Mesendoderm (in vitro differentiated cells): ENCODE results near the gene SPATA2L.

Experiments used
- DNase-seq: peaks from one replicate; pipeline ENCODE4 v3.0.0; 2013
- H2AK5ac ChIP-seq: 2 replicates; pipeline ENCODE4 v1.6.1; 2013; ENCODE audit warnings: low read length, inconsistent platforms
- H2BK120ac ChIP-seq: 2 replicates; pipeline ENCODE4 v1.6.1; 2013; ENCODE audit warnings: low read depth, mild to moderate bottlenecking, low read length, moderate library complexity, mixed read lengths
- H2BK15ac ChIP-seq: replicated peaks from 2 replicates; pipeline ENCODE4 v1.6.1; 2013; ENCODE audit warnings: low read depth, mild to moderate bottlenecking, moderate library complexity
- H2BK5ac ChIP-seq: 2 replicates; pipeline ENCODE4 v1.6.1; 2013; ENCODE audit warnings: low read length, inconsistent platforms
- H3K18ac ChIP-seq: 2 replicates; pipeline ENCODE4 v1.6.1; 2013; ENCODE audit warnings: mild to moderate bottlenecking, low read length, mixed read lengths
- H3K23ac ChIP-seq: one replicate; pipeline ENCODE4 v1.6.1; 2013; ENCODE audit warnings: low read length
- H3K27ac ChIP-seq: 2 replicates; pipeline ENCODE4 v1.5.1; 2013; ENCODE audit warnings: low read depth, mild to moderate bottlenecking, inconsistent platforms, low read length, moderate library complexity
- H3K27me3 ChIP-seq: 2 replicates; pipeline ENCODE4 v1.6.1; 2013; ENCODE audit warnings: low read length, control low read depth, mild to moderate bottlenecking, inconsistent platforms; ENCODE audit not compliant: insufficient read depth, poor library complexity
- H3K36me3 ChIP-seq: 2 replicates; pipeline ENCODE4 v1.6.1; 2013; ENCODE audit warnings: low read length, inconsistent platforms; ENCODE audit not compliant: control insufficient read depth, insufficient read depth
- H3K4ac ChIP-seq: one replicate; pipeline ENCODE4 v1.6.1; 2013; ENCODE audit warnings: low read depth, mild to moderate bottlenecking, low read length, moderate library complexity
- H3K4me1 ChIP-seq: 2 replicates; pipeline ENCODE4 v1.6.1; 2013; ENCODE audit warnings: low read depth, low read length, inconsistent platforms; ENCODE audit not compliant: control insufficient read depth
- H3K4me2 ChIP-seq: 2 replicates; pipeline ENCODE4 v1.6.1; 2013; ENCODE audit warnings: low read length
- H3K4me3 ChIP-seq: 2 replicates; pipeline ENCODE4 v1.5.1; 2013; ENCODE audit warnings: mild to moderate bottlenecking, low read length
- H3K56ac ChIP-seq: one replicate; pipeline ENCODE4 v1.6.1; 2013; ENCODE audit warnings: low read length
- H3K79me1 ChIP-seq: 2 replicates; pipeline ENCODE4 v1.6.1; 2013; ENCODE audit warnings: low read length, inconsistent platforms
- H3K79me2 ChIP-seq: 2 replicates; pipeline ENCODE4 v1.6.1; 2013; ENCODE audit warnings: mild to moderate bottlenecking, low read length; ENCODE audit not compliant: control insufficient read depth, insufficient read depth
- H3K9ac ChIP-seq: 2 replicates; pipeline ENCODE4 v1.6.1; 2013; ENCODE audit warnings: low read length, inconsistent platforms
- H4K5ac ChIP-seq: one replicate; pipeline ENCODE4 v1.6.1; 2013; ENCODE audit warnings: low read length
- H4K8ac ChIP-seq: one replicate; pipeline ENCODE4 v1.6.1; 2013; ENCODE audit warnings: low read depth, mild to moderate bottlenecking, control low read depth, low read length, moderate library complexity
- WGBS: extraction: QIAGEN DNeasy Blood & Tissue Kit; methylation state at CpG from one replicate; pipeline ENCODE4 v1.1.7; 2013; ENCODE audit warnings: low lambda C conversion rate, missing lambda C conversion rate; ENCODE audit not compliant: insufficient coverage; ENCODE audit errors: extremely low coverage; 5-methylcytosine and 5-hydroxymethylcytosine counted together

Gene SPATA2L

GRCh38 chr16:89688395-89688794, 13.1 kb downstream of the SPATA2L start:
- DNase-seq: no peak
- Histone ChIP-seq H3K23ac (no peak overlapping the region), H3K4ac (no peak overlapping the region), H4K5ac (no peak overlapping the region), H3K79me2 (peaks cover 5% of the 10 kb centered on the region), H3K27ac (no peak overlapping the region), H3K79me1 (peaks cover 7% of the 10 kb centered on the region), H2BK120ac (no peak overlapping the region), H3K9ac (no peak overlapping the region), H3K18ac (no peak overlapping the region), H2AK5ac (no peak overlapping the region), H3K4me3 (no peak overlapping the region), H2BK5ac (no peak overlapping the region), H2BK15ac (no peak overlapping the region), H3K4me2 (no peak overlapping the region), H3K36me3 (peaks cover 6% of the 10 kb centered on the region), H3K56ac (no peak overlapping the region), H3K27me3 (no peaks in the 10 kb centered on the region), H3K4me1 (peaks cover 2% of the 10 kb centered on the region), H4K8ac (no peak overlapping the region)
- no CpG with 5 or more reads among the region's 5 CpGs for WGBS

GRCh38 chr16:89687092-89687940, 14.2 kb downstream of the SPATA2L start:
- peak; percentile 69 for DNase-seq
- H2BK5ac ChIP-seq: peak overlapping the region; percentile 84
- no peak overlapping the region for H2BK120ac ChIP-seq
- peak overlapping the region; percentile 51 for H3K27ac ChIP-seq
- H3K9ac ChIP-seq: peak overlapping the region; percentile 93
- no peak overlapping the region for H3K18ac ChIP-seq
- H3K56ac ChIP-seq: peak overlapping the region; percentile 89
- WGBS: no CpG with 5 or more reads among the region's 42 CpGs
- no peak overlapping the region for H4K5ac ChIP-seq
- no peak overlapping the region for H2AK5ac ChIP-seq
- peaks cover 2% of the 10 kb centered on the region for H3K4me1 ChIP-seq
- no peak overlapping the region for H2BK15ac ChIP-seq
- peak overlapping the region; percentile 66 for H3K4ac ChIP-seq
- no peak overlapping the region for H4K8ac ChIP-seq
- H3K79me2 ChIP-seq: peaks cover 5% of the 10 kb centered on the region
- no peaks in the 10 kb centered on the region for H3K27me3 ChIP-seq
- H3K79me1 ChIP-seq: peaks cover 7% of the 10 kb centered on the region
- H3K36me3 ChIP-seq: peaks cover 4% of the 10 kb centered on the region
- peak overlapping the region; percentile 70 for H3K4me3 ChIP-seq
- H3K23ac ChIP-seq: peak overlapping the region; percentile 72
- peak overlapping the region; percentile 89 for H3K4me2 ChIP-seq

- Histone ChIP-seq H3K18ac (peak within 1 kb of the TSS; percentile 51), H3K23ac (peak within 1 kb of the TSS; percentile 72), H3K27ac (peak within 1 kb of the TSS; percentile 94), H3K4me2 (peak within 1 kb of the TSS; percentile 89), H3K4ac (peak within 1 kb of the TSS; percentile 66), H3K27me3 (no peaks in the 10 kb centered on the region), H3K9ac (peak within 1 kb of the TSS; percentile 93), H3K36me3 (peaks cover 5% of the 10 kb centered on the region), H2AK5ac (no peak within 1 kb of the TSS), H3K56ac (peak within 1 kb of the TSS; percentile 100), H4K8ac (peak within 1 kb of the TSS; percentile 57), H3K4me3 (peak within 1 kb of the TSS; percentile 86), H2BK15ac (no peak within 1 kb of the TSS), H2BK120ac (no peak within 1 kb of the TSS), H3K4me1 (peaks cover 2% of the 10 kb centered on the region), H2BK5ac (peak within 1 kb of the TSS; percentile 94), H4K5ac (no peak within 1 kb of the TSS), H3K79me1 (peaks cover 7% of the 10 kb centered on the region), H3K79me2 (peaks cover 5% of the 10 kb centered on the region)
- WGBS: no CpG with 5 or more reads among the region's 67 CpGs
- DNase-seq: peak; percentile 94
These were observed 14.9 kb downstream of the SPATA2L start, which contains the start of gene CDK10 for GRCh38 chr16:89686520-89687091. Gene CDK10, plus strand, starts transcription at chr16:89686689. Its CDS starts 22 bp downstream, at chr16:89686711.

- Histone ChIP-seq H3K4me2 (no peak overlapping the region), H2BK5ac (no peak overlapping the region), H3K36me3 (peaks cover 5% of the 10 kb centered on the region), H3K79me2 (peaks cover 5% of the 10 kb centered on the region), H3K4ac (no peak overlapping the region), H3K18ac (no peak overlapping the region), H3K9ac (no peak overlapping the region), H2BK15ac (no peak overlapping the region), H3K23ac (no peak overlapping the region), H2AK5ac (no peak overlapping the region), H3K4me3 (peak overlapping the region; percentile 15), H3K4me1 (peaks cover 2% of the 10 kb centered on the region), H4K5ac (no peak overlapping the region), H4K8ac (no peak overlapping the region), H3K27me3 (no peaks in the 10 kb centered on the region), H3K56ac (no peak overlapping the region), H2BK120ac (no peak overlapping the region), H3K27ac (no peak overlapping the region), H3K79me1 (peaks cover 7% of the 10 kb centered on the region)
- WGBS: no CpG with 5 or more reads among the region's 1 CpG
- DNase-seq: no peak
These were observed 15.6 kb downstream of the SPATA2L start for GRCh38 chr16:89685916-89686315.

DNA sequence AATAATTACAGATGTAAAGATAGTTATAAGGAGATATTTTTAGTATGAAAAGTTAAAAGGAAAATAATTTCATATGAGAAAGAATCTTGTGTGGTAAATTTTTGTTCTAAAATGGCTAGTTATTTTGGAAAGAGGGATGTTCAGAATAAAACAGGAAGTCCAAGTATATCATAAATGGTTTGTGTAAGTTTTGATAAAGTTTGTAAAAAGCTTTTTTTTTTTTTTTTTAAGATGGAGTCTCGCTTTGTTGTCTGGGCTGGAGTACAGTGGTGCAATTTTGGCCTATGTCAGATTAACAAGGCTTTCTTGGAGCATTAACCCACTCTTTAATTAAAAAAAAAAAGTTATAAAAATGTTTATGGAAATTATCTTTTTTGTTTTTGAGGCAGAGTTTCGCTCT, 23.2 kb downstream of the SPATA2L start:
- no peak overlapping the region for H2BK120ac ChIP-seq
- no peaks in the 10 kb centered on the region for H3K79me1 ChIP-seq
- no CpG with 5 or more reads among the region's 2 CpGs for WGBS
- no peak overlapping the region for H2BK5ac ChIP-seq
- no peak overlapping the region for H3K56ac ChIP-seq
- no peak overlapping the region for H4K8ac ChIP-seq
- H3K23ac ChIP-seq: no peak overlapping the region
- H3K18ac ChIP-seq: no peak overlapping the region
- peaks cover 3% of the 10 kb centered on the region for H3K36me3 ChIP-seq
- H3K4me1 ChIP-seq: no peaks in the 10 kb centered on the region
- H3K9ac ChIP-seq: no peak overlapping the region
- no peak overlapping the region for H2BK15ac ChIP-seq
- no peaks in the 10 kb centered on the region for H3K27me3 ChIP-seq
- no peaks in the 10 kb centered on the region for H3K79me2 ChIP-seq
- H3K27ac ChIP-seq: no peak overlapping the region
- H3K4me2 ChIP-seq: no peak overlapping the region
- no peak overlapping the region for H3K4me3 ChIP-seq
- H2AK5ac ChIP-seq: no peak overlapping the region
- H3K4ac ChIP-seq: no peak overlapping the region
- no peak overlapping the region for H4K5ac ChIP-seq
- DNase-seq: no peak
